IMR-90 (cell line): ENCODE results near the gene HOXC10. TPM values are rescaled to one million over a fixed set of nuclear protein-coding genes. Genes with fewer than 3 reads are reported as not detected.

Source experiments
- ATAC-seq: fragments of 200-7000 bp; cut with Tn5 transposase; 2 replicates; pipeline ENCODE4 v1.9.1; 2020; ENCODE audit warnings: low read depth, mild to moderate bottlenecking, moderate library complexity
- BruUV-seq: library from RNA; stranded (reverse); fragments of 400-500 nt; replicated peaks from 2 replicates; lab custom pipeline; 2021; lab: Mats Ljungman, UMichigan
- CTCF ChIA-PET: fragments of 300-600 bp; formaldehyde crosslinking; extraction: SDS; loops from one replicate; lab custom pipeline; 2021; ENCODE audit warnings: antibody characterized with exemption; lab: Yijun Ruan, JAX
- POLR2A ChIA-PET: fragments of 300-600 bp; sonication (Branson Sonifier 250); formaldehyde crosslinking; loops from one replicate; lab custom pipeline; 2022; ENCODE audit warnings: antibody characterized with exemption; ENCODE audit not compliant: unreplicated experiment; lab: Charles Lee
- DNase-seq: peaks from one replicate; pipeline ENCODE4 v3.0.0; 2013
- H2AFZ ChIP-seq: replicated peaks from 2 replicates; pipeline ENCODE3; 2013; ENCODE audit warnings: low read length, mild to moderate bottlenecking; ENCODE audit not compliant: poor library complexity
- H2AK5ac ChIP-seq: 2 replicates; pipeline ENCODE4 v1.6.1; 2013; ENCODE audit warnings: low read depth, low read length, inconsistent platforms
- H2AK9ac ChIP-seq: replicated peaks from 2 replicates; pipeline ENCODE3; 2013; ENCODE audit warnings: mild to moderate bottlenecking, low read depth, low read length, moderate library complexity; ENCODE audit not compliant: poor library complexity
- H2BK120ac ChIP-seq: 2 replicates; pipeline ENCODE4 v1.6.1; 2013; ENCODE audit warnings: low read depth, low read length, inconsistent platforms
- H2BK15ac ChIP-seq: 3 replicates; pipeline ENCODE4 v1.6.1; 2013; ENCODE audit warnings: low read depth, low read length, inconsistent platforms
- H2BK20ac ChIP-seq: 2 replicates; pipeline ENCODE4 v1.6.1; 2013; ENCODE audit warnings: low read depth, mild to moderate bottlenecking, inconsistent platforms, low read length, moderate library complexity
- H2BK5ac ChIP-seq: 2 replicates; pipeline ENCODE4 v1.6.1; 2013; ENCODE audit warnings: mild to moderate bottlenecking, low read depth, low read length, inconsistent platforms; ENCODE audit not compliant: poor library complexity, severe bottlenecking
- H3K14ac ChIP-seq: replicated peaks from 2 replicates; pipeline ENCODE4 v1.6.1; 2013; ENCODE audit warnings: low read depth, low read length, inconsistent platforms
- H3K18ac ChIP-seq: 2 replicates; pipeline ENCODE4 v1.6.1; 2013; ENCODE audit warnings: low read depth, low read length, control low read depth
- H3K23ac ChIP-seq: 2 replicates; pipeline ENCODE4 v1.6.1; 2013; ENCODE audit warnings: low read depth, low read length, inconsistent platforms
- H3K27ac ChIP-seq: 2 replicates; pipeline ENCODE4 v1.5.1; 2013; ENCODE audit warnings: mild to moderate bottlenecking, control low read depth, low read length; ENCODE audit not compliant: insufficient read depth
- H3K27me3 ChIP-seq: 2 replicates; pipeline ENCODE4 v1.6.1; 2013; ENCODE audit warnings: low read length; ENCODE audit not compliant: control insufficient read depth, insufficient read depth
- H3K36me3 ChIP-seq: 2 replicates; pipeline ENCODE4 v1.6.1; 2013; ENCODE audit warnings: low read length, mixed read lengths; ENCODE audit not compliant: control insufficient read depth, insufficient read depth
- H3K4ac ChIP-seq: 2 replicates; pipeline ENCODE4 v1.6.1; 2013; ENCODE audit warnings: low read depth, low read length, inconsistent platforms
- H3K4me1 ChIP-seq: 2 replicates; pipeline ENCODE4 v1.6.1; 2013; ENCODE audit warnings: low read length, mixed read lengths; ENCODE audit not compliant: control insufficient read depth, insufficient read depth
- H3K4me2 ChIP-seq: 2 replicates; pipeline ENCODE4 v1.6.1; 2013; ENCODE audit warnings: low read depth, mild to moderate bottlenecking, control low read depth, low read length, moderate library complexity
- H3K4me3 ChIP-seq: 2 replicates; pipeline ENCODE4 v1.5.1; 2013; ENCODE audit warnings: low read depth, mild to moderate bottlenecking, control low read depth, low read length, moderate library complexity; ENCODE audit not compliant: insufficient read depth
- H3K56ac ChIP-seq: 2 replicates; pipeline ENCODE4 v1.6.1; 2013; ENCODE audit warnings: low read length, inconsistent platforms; ENCODE audit not compliant: insufficient read depth; ENCODE audit errors: extremely low read depth
- H3K79me1 ChIP-seq, 2 experiments: 2 replicates each; pipeline ENCODE4 v1.6.1; 2013; ENCODE audit warnings: low read length in 2 of 2, inconsistent platforms in 1 of 2, low read depth in 1 of 2
- H3K9ac ChIP-seq: 2 replicates; pipeline ENCODE4 v1.6.1; 2013; ENCODE audit warnings: low read depth, low read length, control low read depth
- H3K9me1 ChIP-seq: 2 replicates; pipeline ENCODE4 v1.6.1; 2013; ENCODE audit warnings: low read length, inconsistent platforms; ENCODE audit not compliant: insufficient read depth
- H3K9me3 ChIP-seq: 2 replicates; pipeline ENCODE4 v1.6.1; 2013; ENCODE audit warnings: low read length; ENCODE audit not compliant: control insufficient read depth, insufficient read depth
- H4K20me1 ChIP-seq: 2 replicates; pipeline ENCODE4 v1.6.1; 2013; ENCODE audit warnings: low read length, inconsistent platforms; ENCODE audit not compliant: insufficient read depth
- H4K5ac ChIP-seq: 2 replicates; pipeline ENCODE4 v1.6.1; 2013; ENCODE audit warnings: mild to moderate bottlenecking, low read depth, low read length, control low read depth
- H4K8ac ChIP-seq, 2 experiments: 2 replicates each; pipeline ENCODE4 v1.6.1; 2013; ENCODE audit warnings: low read depth in 2 of 2, low read length in 2 of 2, control low read depth in 1 of 2, inconsistent platforms in 1 of 2
- H4K91ac ChIP-seq: 2 replicates; pipeline ENCODE4 v1.6.1; 2013; ENCODE audit warnings: low read depth, low read length, inconsistent platforms; ENCODE audit not compliant: insufficient read depth
- CTCF ChIP-seq: conservative IDR thresholded peaks from 2 replicates; pipeline ENCODE4 v1.5.1; 2012; ENCODE audit warnings: mild to moderate bottlenecking, low read depth, low read length, improper control_type of control experiment
- WGBS, 2 experiments: methylation state at CpG; one replicate each; pipeline versions ENCODE4 v1.1.5 to v1.1.7; 2013; ENCODE audit warnings: missing lambda C conversion rate in 2 of 2; ENCODE audit not compliant: insufficient read length in 1 of 2; ENCODE audit errors: extremely low coverage in 2 of 2; 5-methylcytosine and 5-hydroxymethylcytosine counted together
- dilution Hi-C: fragments of 300-500 bp; cut with HindIII; formaldehyde crosslinking; loops from one replicate; pipeline ENCODE4 v1.14.3; 2018; ENCODE audit warnings: low sequenced_read_pairs; ENCODE audit not compliant: unreplicated experiment
- in situ Hi-C: fragments of 300-500 bp; cut with MboI; formaldehyde crosslinking; loops from 3 replicates; pipeline ENCODE4 v1.14.3; 2019; ENCODE audit warnings: low sequenced_read_pairs, inconsistent platforms, mixed read lengths
- intact Hi-C: fragments of 100-400 bp; cut with micrococcal nuclease; formaldehyde crosslinking; loops from 2 replicates; pipeline ENCODE4 v1.10.0; 2022
- polyA plus RNA-seq, 3 experiments: library from polyadenylated mRNA; depleted of rRNA; stranded (reverse); fragments of >200 nt; gene quantifications; 2 replicates each; pipeline ENCODE4 v1.2.3, GENCODE V29; 2012; ENCODE audit warnings: low replicate concordance in 1 of 3
- total RNA-seq: library from RNA; depleted of rRNA; stranded (reverse); fragments of >200 nt; gene quantifications from 2 replicates; pipeline ENCODE4 v1.2.3, GENCODE V29; 2012

HOXC10 gene
- total and polyA plus RNA-seq, 2 of the 4 experiments (the other 2 are of a cell fraction) = 0.15 TPM; not detected in 1

- CTCF ChIA-PET = no interaction called here
- no peak for TF ChIP-seq CTCF
- Histone ChIP-seq H2BK5ac (no peak overlapping the region), H3K4ac (no peak overlapping the region), H3K14ac (no peak overlapping the region), H3K23ac (no peak overlapping the region), H4K5ac (no peak overlapping the region), H2BK120ac (no peak overlapping the region), H3K9me3 (peaks cover 4% of the 10 kb centered on the region), H4K20me1 (no peaks in the 10 kb centered on the region), H3K4me1 (no peaks in the 10 kb centered on the region), H3K56ac (no peak overlapping the region), H2AK9ac (no peak overlapping the region), H2AFZ (no peak overlapping the region), H2BK20ac (no peak overlapping the region), H4K91ac (no peak overlapping the region), H3K27me3 (peaks cover 96% of the 10 kb centered on the region), H3K18ac (no peak overlapping the region), H3K36me3 (no peaks in the 10 kb centered on the region), H3K4me3 (no peak overlapping the region), H3K4me2 (no peak overlapping the region), H4K8ac (no peak overlapping the region), H2BK15ac (no peak overlapping the region), H3K79me1 (no peaks in the 10 kb centered on the region), H3K27ac (no peak overlapping the region), H3K9me1 (no peaks in the 10 kb centered on the region), H2AK5ac (no peak overlapping the region), H3K9ac (no peak overlapping the region)
- in situ Hi-C loops (no loop called here), dilution Hi-C loops (no loop called here), intact Hi-C loops (no loop called here)
- ATAC-seq (no peak), DNase-seq (no peak)
- WGBS, 2 experiments = 3 to 100% methylated on average over 1 to 3 of the region's 10 CpGs
- POLR2A ChIA-PET = no interaction called here
- BruUV-seq = no TSS peak
Measured at GRCh38 chr12:53955776-53956250, 29.1 kb upstream of the HOXC10 start.
